HepG2 (cell line): ENCODE data around the gene LSS. TPM values are rescaled to one million over a fixed set of nuclear protein-coding genes. Genes with fewer than 3 reads are reported as not detected.

ENCODE experiments used
- ATAC-seq: fragments of 200-7000 bp; cut with Tn5 transposase; 3 replicates; pipeline ENCODE4 v1.9.1; 2020; ENCODE audit warnings: mild to moderate bottlenecking, moderate library complexity
- BruUV-seq: library from RNA; stranded (reverse); fragments of 400-500 nt; replicated peaks from 2 replicates; lab custom pipeline; 2021; lab: Mats Ljungman, UMichigan
- CTCF ChIA-PET: fragments of 300-600 bp; formaldehyde crosslinking; extraction: SDS; loops from one replicate; lab custom pipeline; 2021; ENCODE audit warnings: low total read pairs, inconsistent platforms, low intra/inter-chr PET ratio; lab: Yijun Ruan, JAX
- POLR2A ChIA-PET: fragments of 350-600 bp; sonication (Branson Sonifier 250); formaldehyde crosslinking; loops from one replicate; lab custom pipeline; 2020; ENCODE audit warnings: antibody characterized with exemption, inconsistent platforms; lab: Yijun Ruan, JAX
- DNase-seq: peaks from one replicate; pipeline ENCODE4 v3.0.0-alpha.2; 2015; ENCODE audit warnings: low spot score
- FAIRE-seq: peaks from 3 replicates; lab custom pipeline; 2011; peaks lifted over from hg19 to GRCh38; lab: Jason Lieb, UNC
- H2AFZ ChIP-seq: one replicate; pipeline ENCODE4 v1.6.1; 2011; ENCODE audit warnings: low read length, inconsistent platforms
- H3K27ac ChIP-seq: fragments of 300-600 bp; 3 replicates; pipeline ENCODE4 v1.8.0; 2011; ENCODE audit warnings: mixed run types, mild to moderate bottlenecking, mixed read lengths, low read length, inconsistent platforms; ENCODE audit not compliant: insufficient read depth; ENCODE audit errors: extremely low read length
- H3K27me3 ChIP-seq, 2 experiments: fragments of 200-600 bp in 1 of 2; 2 replicates in 1 of 2; 3 replicates in 1 of 2; pipeline versions ENCODE4 v1.6.0 to v1.8.0; 2011; ENCODE audit warnings: low read length in 2 of 2, mild to moderate bottlenecking in 2 of 2, moderate library complexity in 2 of 2, inconsistent platforms in 1 of 2; ENCODE audit not compliant: insufficient read depth in 2 of 2, control insufficient read depth in 1 of 2
- H3K36me3 ChIP-seq, 2 experiments: fragments of 200-600 bp in 1 of 2; replicated peaks in 1 of 2; 2 replicates in 1 of 2; 3 replicates in 1 of 2; pipeline versions ENCODE4 v1.5.1 to v1.8.0; 2011; ENCODE audit warnings: low read length in 2 of 2, inconsistent platforms in 1 of 2; ENCODE audit not compliant: insufficient read depth in 2 of 2, control insufficient read depth in 1 of 2
- H3K4me1 ChIP-seq: 2 replicates; pipeline ENCODE4 v1.5.1; 2012; ENCODE audit warnings: low read length, inconsistent platforms; ENCODE audit not compliant: insufficient read depth
- H3K4me2 ChIP-seq: 2 replicates; pipeline ENCODE4 v1.6.0; 2011; ENCODE audit warnings: low read depth, low read length, inconsistent platforms
- H3K4me3 ChIP-seq, 3 experiments: fragments of 200-600 bp in 1 of 3; sonication (generic), shearing (Covaris generic) in 1 of 3; replicated peaks in 1 of 3; 2 replicates each; pipeline ENCODE4 v1.5.1; 2011 to 2016; ENCODE audit warnings: low read length in 3 of 3, inconsistent platforms in 2 of 3, low read depth in 2 of 3, mild to moderate bottlenecking in 2 of 3, control low read depth in 1 of 3, mixed read lengths in 1 of 3; ENCODE audit not compliant: insufficient read depth in 1 of 3
- H3K79me2 ChIP-seq: one replicate; pipeline ENCODE4 v1.6.1; 2011; ENCODE audit warnings: low read length, inconsistent platforms; ENCODE audit not compliant: insufficient read depth
- H3K9ac ChIP-seq: 2 replicates; pipeline ENCODE4 v1.6.0; 2011; ENCODE audit warnings: mild to moderate bottlenecking, low read depth, low read length, inconsistent platforms; ENCODE audit not compliant: insufficient read depth
- H3K9me3 ChIP-seq: 2 replicates; pipeline ENCODE4 v1.5.1; 2012; ENCODE audit warnings: mild to moderate bottlenecking, low read length
- H4K20me1 ChIP-seq: 2 replicates; pipeline ENCODE4 v1.6.0; 2011; ENCODE audit warnings: inconsistent platforms, mild to moderate bottlenecking, low read length, moderate library complexity; ENCODE audit not compliant: insufficient read depth
- BRCA1 ChIP-seq: sonication (generic); formaldehyde crosslinking; IDR thresholded peaks from 2 replicates; pipeline ENCODE4 v1.4.0; 2020; ENCODE audit warnings: missing genetic modification reagents
- CREB1 ChIP-seq, 2 experiments: fragments of 450-650 bp in 1 of 2; IDR thresholded peaks; 2 replicates each; pipeline ENCODE4 v1.6.1; 2016 to 2017; ENCODE audit warnings: control low read depth in 1 of 2, mild to moderate bottlenecking in 1 of 2, missing compliant biosample characterization in 1 of 2, missing genetic modification characterization in 1 of 2
- ETV5 ChIP-seq: IDR thresholded peaks from 2 replicates; pipeline ENCODE4 v1.6.1; 2018; ENCODE audit warnings: missing biosample characterization, missing genetic modification reagents, inconsistent platforms, borderline replicate concordance
- FOSL1 ChIP-seq: sonication (generic); formaldehyde crosslinking; IDR thresholded peaks from 2 replicates; pipeline ENCODE4 v1.9.0; 2021; ENCODE audit warnings: missing genetic modification reagents, borderline replicate concordance
- KLF13 ChIP-seq: sonication (generic); formaldehyde crosslinking; IDR thresholded peaks from 2 replicates; pipeline ENCODE4 v1.4.0; 2020; ENCODE audit warnings: mild to moderate bottlenecking, missing genetic modification reagents
- SAP130 ChIP-seq: IDR thresholded peaks from 2 replicates; pipeline ENCODE4 v1.6.1; 2016; ENCODE audit warnings: low read depth
- STAG1 ChIP-seq: sonication (generic); formaldehyde crosslinking; IDR thresholded peaks from 2 replicates; pipeline ENCODE4 v1.4.0; 2020; ENCODE audit warnings: missing genetic modification reagents
- TEAD3 ChIP-seq: optimal IDR thresholded peaks from 2 replicates; pipeline ENCODE3; 2016; ENCODE audit warnings: borderline replicate concordance
- THYN1 ChIP-seq: sonication (generic); formaldehyde crosslinking; IDR thresholded peaks from 2 replicates; pipeline ENCODE4 v1.8.1; 2023; ENCODE audit warnings: low read depth, mild to moderate bottlenecking, moderate library complexity, missing genetic modification reagents, borderline replicate concordance
- ZFYVE20 ChIP-seq: sonication (generic); formaldehyde crosslinking; IDR thresholded peaks from 2 replicates; pipeline ENCODE4 v1.8.0; 2023; ENCODE audit warnings: low read depth, mild to moderate bottlenecking, moderate library complexity, missing genetic modification reagents, borderline replicate concordance
- ZNF3 ChIP-seq: IDR thresholded peaks from 2 replicates; pipeline ENCODE4 v1.7.0; 2017; ENCODE audit warnings: inconsistent platforms
- ZNF792 ChIP-seq: IDR thresholded peaks from 2 replicates; pipeline ENCODE4 v1.6.1; 2016
- WGBS: methylation state at CpG from one replicate; pipeline ENCODE4 v1.1.6; 2017; ENCODE audit warnings: low lambda C conversion rate; 5-methylcytosine and 5-hydroxymethylcytosine counted together
- in situ Hi-C: cut with HindIII; loops from 2 replicates; pipeline ENCODE4 v1.10.0; 2017; ENCODE audit warnings: low pct_unique_long_range_greater_than_20kb; ENCODE audit not compliant: extremely low pct_ligation_motif_present
- intact Hi-C: fragments of 100-400 bp; cut with micrococcal nuclease; formaldehyde crosslinking; loops from one replicate; pipeline ENCODE4 v1.10.0; 2022; ENCODE audit not compliant: unreplicated experiment
- polyA plus RNA-seq, 8 experiments: library from polyadenylated mRNA; depleted of rRNA in 3 of 8; stranded (reverse) in 7 of 8; unstranded in 1 of 8; fragments of >200 nt; fragmentation: Illumina TruSeq in 4 of 8; extraction: Trizol in 4 of 8; gene quantifications; 2 replicates each; pipeline versions ENCODE4 v1.2.1 to v1.2.3, GENCODE V29; 2011 to 2016; ENCODE audit warnings: low read depth in 4 of 8, missing spikeins in 1 of 8, mixed read lengths in 1 of 8; ENCODE audit not compliant: insufficient read depth in 1 of 8
- total RNA-seq, 5 experiments: library from RNA; depleted of rRNA; stranded (reverse); fragments of >200 nt; fragmentation: Illumina TruSeq; extraction: Trizol; gene quantifications; 2 replicates each; pipeline ENCODE4 v1.2.3, GENCODE V29; 2016; ENCODE audit warnings: low read depth in 1 of 5
- TF ChIP-seq, protein P1 (sequence below): sonication (generic); formaldehyde crosslinking; IDR thresholded peaks from 2 replicates; pipeline ENCODE4 v1.4.0; 2020; ENCODE audit warnings: missing genetic modification reagents
- TF ChIP-seq, protein P2 (sequence below): sonication (generic); formaldehyde crosslinking; IDR thresholded peaks from 2 replicates; pipeline ENCODE4 v1.4.0; 2020; ENCODE audit warnings: missing genetic modification reagents

LSS gene
- total and polyA plus RNA-seq, 2 of the 13 experiments (the other 11 are each of a cell fraction or from before 2014, with no cell fraction given), result 72.6 to 113 TPM

DNA sequence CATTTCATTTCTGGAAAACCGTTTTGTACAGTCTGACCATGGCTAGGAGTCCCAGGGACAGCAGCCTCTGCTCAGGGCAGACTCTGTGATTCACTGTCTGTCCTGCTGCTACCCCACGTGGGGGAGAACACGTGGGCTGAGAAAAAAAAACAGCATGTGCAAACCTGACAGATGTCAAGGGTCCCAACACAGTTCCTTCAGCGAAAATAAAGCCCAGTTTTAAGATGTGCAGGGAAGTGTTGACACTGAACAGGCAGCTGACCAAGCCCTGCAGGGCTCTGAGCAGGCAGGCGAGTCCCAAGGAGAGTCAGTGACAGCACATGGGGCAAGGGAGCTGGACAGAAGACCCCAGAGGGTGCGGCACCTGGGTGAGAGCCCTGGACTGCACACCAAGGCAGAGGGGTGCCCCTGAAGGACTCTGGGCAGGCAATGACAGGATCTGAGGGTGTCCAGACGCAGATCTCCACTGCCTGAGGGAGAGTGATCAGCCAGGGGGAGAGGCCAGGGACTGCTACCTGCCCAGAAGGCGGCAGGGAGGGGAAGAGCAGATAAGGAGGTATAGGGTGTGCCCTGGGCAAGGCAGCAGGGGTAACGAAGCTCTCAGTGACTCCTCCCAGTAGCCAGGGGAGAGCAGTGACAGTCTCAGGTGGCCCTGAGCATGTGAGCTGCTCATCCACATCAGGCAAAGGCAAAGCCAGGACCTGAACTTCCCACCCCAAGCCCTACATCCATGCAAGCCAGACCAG lies 39.2 kb downstream of the LSS start:
- Histone ChIP-seq H3K9ac (no peak overlapping the region), H3K27me3 (no peaks in the 10 kb centered on the region), H3K4me3 (no peak overlapping the region), H3K36me3 (peaks cover 7 to 41% of the 10 kb centered on the region in 2 experiments), H3K79me2 (no peaks in the 10 kb centered on the region), H3K27ac (no peak overlapping the region), H3K4me2 (no peak overlapping the region), H3K9me3 (no peaks in the 10 kb centered on the region), H2AFZ (no peak overlapping the region), H3K4me1 (peaks cover 31% of the 10 kb centered on the region), H4K20me1 (no peaks in the 10 kb centered on the region)
- TF ChIP-seq BRCA1 (CRISPR knock-in tag) (no peak), ZNF3 (no peak), ZFYVE20 (0 out of 2 replicates have a peak, but pooled peaks have one; percentile 43), KLF13 (CRISPR knock-in tag) (no peak), THYN1 (CRISPR knock-in tag) (no peak)
- intact Hi-C loops (no loop called here), in situ Hi-C loops (no loop called here)
- BruUV-seq, result no TSS peak
- FAIRE-seq (no peak), DNase-seq (no peak), ATAC-seq (no peak; the same call in 1 of the 3 replicates)
- CTCF ChIA-PET, result no interaction called here
- WGBS, result 95% methylated on average over 8 of the region's 9 CpGs
- POLR2A ChIA-PET, result no interaction called here

DNA sequence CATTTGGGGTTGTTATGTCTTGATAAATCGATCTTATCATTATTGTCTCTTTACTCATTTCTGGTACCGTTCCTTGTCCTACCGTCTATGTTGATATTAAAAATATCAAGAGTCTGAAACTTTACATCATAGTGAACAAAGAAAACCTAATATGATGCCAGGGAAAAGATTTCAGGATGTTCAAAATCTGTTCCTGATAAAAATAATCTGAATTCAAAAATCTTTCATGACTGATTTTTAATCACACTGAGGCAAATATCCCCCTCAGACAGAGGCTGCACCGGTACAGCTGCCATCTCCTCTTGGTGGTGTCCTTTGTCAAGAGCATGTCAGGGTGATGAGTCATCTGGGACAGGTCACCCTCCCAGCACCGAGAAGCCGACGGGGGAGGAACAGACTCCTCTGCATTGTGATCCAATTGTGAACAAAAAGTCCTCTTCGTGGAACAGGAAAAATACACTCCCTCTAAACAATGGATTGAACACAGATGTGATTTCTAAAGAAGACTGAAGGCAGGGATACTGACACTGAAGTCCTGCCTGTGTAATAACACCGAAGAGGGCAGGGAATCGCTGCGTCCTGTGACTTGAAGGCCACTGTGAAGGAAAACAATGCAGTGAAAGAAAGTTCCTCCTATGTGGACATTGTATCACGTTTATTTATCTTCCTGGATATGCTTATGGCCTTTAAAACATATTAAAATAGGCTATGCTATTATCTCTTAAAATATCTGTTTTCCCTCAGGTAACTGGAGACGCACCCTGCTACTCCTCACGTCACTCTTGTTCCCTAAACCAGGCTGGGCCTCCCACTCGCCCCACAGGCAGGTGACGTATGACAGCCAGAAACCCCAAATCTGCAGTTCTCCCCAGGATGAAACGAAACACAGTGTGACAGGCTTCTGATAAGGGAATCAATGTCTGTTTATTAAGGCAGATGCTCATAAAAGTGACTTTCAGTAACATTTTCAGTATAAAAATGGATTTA lies 40.1 kb downstream of the LSS start:
- Histone ChIP-seq H3K79me2 (no peaks in the 10 kb centered on the region), H3K36me3 (peaks cover 2 to 32% of the 10 kb centered on the region in 2 experiments), H3K27me3 (no peaks in the 10 kb centered on the region), H3K9me3 (no peaks in the 10 kb centered on the region), H3K9ac (no peak overlapping the region), H3K4me3 (no peak overlapping the region), H3K4me1 (peaks cover 32% of the 10 kb centered on the region), H3K27ac (no peak overlapping the region), H3K4me2 (no peak overlapping the region), H4K20me1 (no peaks in the 10 kb centered on the region), H2AFZ (no peak overlapping the region)
- ChIA-PET CTCF (no interaction called here), POLR2A (no interaction called here)
- in situ Hi-C loops, result no loop called here
- FAIRE-seq (peak; percentile 47), ATAC-seq (peak; percentile 14; the same call in 1 of the 3 replicates), DNase-seq (peak; percentile 55)
- intact Hi-C loops, result no loop called here
- 65% methylated on average over 17 of the region's 17 CpGs for WGBS
- BruUV-seq, result no TSS peak
- TF ChIP-seq TEAD3 (CRISPR knock-in tag) (peak; percentile 73), SAP130 (CRISPR knock-in tag) (0 out of 2 replicates have a peak, but pooled peaks have one; percentile 36), FOSL1 (CRISPR knock-in tag) (peak; percentile 77), ETV5 (CRISPR knock-in tag) (no peak), ZNF792 (CRISPR knock-in tag) (peak; percentile 70; the same call in 1 of the 2 replicates), CREB1 (IDR thresholded peaks at IDR 0.05) (0 out of 2 replicates have a peak, but pooled peaks have one; percentile 3), CREB1 (CRISPR knock-in tag; IDR thresholded peaks at IDR 0.05) (no peak), STAG1 (CRISPR knock-in tag) (peak; percentile 13; the same call in 1 of the 2 replicates)
- TF ChIP-seq, protein P1, sequence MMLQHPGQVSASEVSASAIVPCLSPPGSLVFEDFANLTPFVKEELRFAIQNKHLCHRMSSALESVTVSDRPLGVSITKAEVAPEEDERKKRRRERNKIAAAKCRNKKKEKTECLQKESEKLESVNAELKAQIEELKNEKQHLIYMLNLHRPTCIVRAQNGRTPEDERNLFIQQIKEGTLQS, result peak; percentile 90
- TF ChIP-seq, protein P2, sequence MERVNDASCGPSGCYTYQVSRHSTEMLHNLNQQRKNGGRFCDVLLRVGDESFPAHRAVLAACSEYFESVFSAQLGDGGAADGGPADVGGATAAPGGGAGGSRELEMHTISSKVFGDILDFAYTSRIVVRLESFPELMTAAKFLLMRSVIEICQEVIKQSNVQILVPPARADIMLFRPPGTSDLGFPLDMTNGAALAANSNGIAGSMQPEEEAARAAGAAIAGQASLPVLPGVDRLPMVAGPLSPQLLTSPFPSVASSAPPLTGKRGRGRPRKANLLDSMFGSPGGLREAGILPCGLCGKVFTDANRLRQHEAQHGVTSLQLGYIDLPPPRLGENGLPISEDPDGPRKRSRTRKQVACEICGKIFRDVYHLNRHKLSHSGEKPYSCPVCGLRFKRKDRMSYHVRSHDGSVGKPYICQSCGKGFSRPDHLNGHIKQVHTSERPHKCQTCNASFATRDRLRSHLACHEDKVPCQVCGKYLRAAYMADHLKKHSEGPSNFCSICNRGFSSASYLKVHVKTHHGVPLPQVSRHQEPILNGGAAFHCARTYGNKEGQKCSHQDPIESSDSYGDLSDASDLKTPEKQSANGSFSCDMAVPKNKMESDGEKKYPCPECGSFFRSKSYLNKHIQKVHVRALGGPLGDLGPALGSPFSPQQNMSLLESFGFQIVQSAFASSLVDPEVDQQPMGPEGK (CRISPR knock-in tag), result peak; percentile 50; the same call in 1 of the 2 replicates
